HG03520 (cell line): ENCODE data around the gene DIDO1.
"Not testable (repeated sequence)": the region's sequence is repeated elsewhere in the genome, so short reads cannot be mapped to it uniquely, and the experiment has no call there.

Source experiments
- ATAC-seq: cut with Tn5 transposase; IDR thresholded peaks from one replicate; pipeline ENCODE4 v1.9.1; 2021; ENCODE audit warnings: mild to moderate bottlenecking, moderate library complexity; ENCODE audit not compliant: unreplicated experiment

Gene DIDO1

DNA sequence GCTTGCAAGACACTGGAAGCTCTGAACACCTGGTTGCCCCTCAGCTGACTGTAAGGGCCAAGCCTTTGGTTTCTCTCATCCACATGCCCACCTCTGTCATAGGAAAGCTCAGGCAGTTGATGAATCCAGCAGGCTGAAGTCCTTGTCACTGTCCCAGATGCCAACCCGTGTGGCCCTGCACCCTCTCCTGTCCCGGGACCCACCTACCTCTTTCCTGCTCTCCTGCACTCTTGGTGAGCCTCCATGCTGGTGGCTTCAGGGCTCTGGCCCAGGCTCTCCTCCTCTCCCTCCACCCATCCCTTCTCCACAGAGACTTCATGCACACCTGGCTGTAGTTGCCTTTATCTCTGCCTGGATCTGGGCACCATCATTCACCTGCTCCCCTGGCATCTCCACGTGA is 7.7 kb upstream of the DIDO1 start:
- ATAC-seq = no peak

DNA sequence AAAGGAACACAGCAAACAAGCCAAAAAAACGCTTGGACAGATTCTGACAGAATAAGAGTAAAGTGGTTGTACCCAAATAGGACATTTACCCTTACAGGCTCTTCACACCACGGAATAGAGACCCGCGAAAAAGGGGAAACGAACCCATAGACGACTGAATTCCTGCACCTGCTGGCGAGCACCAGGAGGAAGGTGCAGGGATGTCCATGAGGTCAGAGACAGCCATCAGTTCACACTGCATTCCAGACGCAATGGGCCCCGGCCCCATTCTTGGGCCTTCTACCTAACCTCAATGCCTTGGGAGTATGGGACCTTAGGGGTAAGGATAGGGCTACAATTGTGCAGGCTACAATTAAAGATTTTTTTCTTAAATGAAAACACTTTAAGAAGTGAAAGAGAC is 5.2 kb upstream of the DIDO1 start:
- ATAC-seq = no peak

DNA sequence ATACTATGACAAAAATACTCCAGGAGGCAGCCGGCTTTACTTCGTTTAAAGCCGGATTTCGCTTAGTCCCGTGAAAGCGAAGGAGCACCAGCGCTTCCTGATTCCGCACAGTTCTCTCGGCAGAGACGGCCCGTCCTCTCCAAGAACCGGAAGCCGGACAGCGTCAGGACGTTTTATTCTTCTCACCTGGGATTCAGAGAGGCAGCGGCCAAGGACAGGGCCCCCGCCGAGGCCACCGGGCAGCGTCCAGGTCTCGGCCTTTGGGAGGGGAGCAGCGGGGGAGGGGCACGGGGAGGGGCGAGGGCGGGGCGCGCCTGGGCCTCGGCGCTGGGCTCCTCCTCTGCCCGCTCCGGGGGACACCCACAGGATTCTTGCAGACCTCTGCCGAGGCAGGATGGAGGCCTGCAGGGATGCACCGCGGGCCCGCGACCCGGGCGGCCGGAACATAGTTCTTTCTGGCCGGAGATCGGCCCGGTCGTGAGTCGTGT is 2.8 kb upstream of the DIDO1 start:
- no peak for ATAC-seq

DNA sequence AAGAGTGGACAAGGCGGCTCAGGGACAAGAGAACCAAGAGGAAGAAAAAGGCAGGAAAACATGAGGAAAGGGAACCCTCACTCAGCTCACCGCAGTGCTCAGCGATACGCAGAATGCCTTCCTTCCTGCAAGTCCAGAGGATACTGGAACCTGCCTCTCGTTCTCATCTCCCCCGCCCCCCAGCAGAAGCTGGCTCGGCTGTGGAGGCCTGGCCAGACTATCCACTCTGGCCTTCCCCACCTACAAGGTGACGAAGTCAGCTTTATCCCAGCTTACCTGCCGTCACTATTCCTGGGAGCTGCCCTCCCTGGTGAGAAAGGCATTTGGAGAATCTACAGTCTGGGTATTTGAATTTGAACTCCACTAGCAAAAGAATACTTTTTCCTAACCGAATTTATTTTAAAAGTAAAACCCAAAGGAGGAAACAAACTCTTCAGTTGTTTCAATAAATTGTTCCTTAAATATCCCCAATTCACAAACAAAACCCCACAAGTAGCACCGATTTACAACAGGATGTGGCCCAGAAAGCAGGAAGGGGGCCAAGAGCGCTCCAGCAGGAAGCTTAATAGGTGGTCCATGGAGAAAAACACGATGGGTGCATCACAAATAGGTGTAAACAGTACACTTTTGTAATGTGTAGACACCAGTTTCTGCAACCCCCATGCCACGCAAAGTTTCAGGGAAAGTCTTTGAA is 2.1 kb upstream of the DIDO1 start:
- ATAC-seq = no peak

DNA sequence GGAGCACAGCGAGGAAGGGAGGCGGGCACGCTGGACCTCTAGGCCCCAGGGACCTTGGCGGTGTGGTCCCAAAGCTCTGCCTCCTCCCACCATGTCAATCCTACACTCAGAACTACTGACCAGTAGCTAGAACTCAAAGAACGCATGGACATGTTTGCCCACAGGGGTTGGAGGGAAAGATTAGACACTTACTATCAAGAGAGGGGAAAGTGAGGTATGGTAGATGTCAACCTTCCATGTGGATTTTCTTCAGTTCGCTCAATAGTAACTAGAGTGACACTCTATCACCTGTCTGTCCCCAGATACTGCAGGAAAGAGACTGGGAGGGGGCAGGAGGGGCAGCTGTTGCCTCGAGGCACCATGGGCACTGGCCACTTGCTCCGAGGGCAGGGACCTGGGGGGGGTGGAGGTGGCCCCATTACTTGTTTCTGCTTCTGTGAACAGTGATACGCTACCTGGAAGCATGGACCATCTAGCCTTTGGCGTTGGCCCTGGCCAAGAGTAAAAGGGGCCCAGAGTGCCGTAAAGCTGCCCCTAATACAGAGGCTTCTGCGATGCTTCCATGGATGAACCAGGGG is 912 bp upstream of the DIDO1 start:
- ATAC-seq = no peak

DNA sequence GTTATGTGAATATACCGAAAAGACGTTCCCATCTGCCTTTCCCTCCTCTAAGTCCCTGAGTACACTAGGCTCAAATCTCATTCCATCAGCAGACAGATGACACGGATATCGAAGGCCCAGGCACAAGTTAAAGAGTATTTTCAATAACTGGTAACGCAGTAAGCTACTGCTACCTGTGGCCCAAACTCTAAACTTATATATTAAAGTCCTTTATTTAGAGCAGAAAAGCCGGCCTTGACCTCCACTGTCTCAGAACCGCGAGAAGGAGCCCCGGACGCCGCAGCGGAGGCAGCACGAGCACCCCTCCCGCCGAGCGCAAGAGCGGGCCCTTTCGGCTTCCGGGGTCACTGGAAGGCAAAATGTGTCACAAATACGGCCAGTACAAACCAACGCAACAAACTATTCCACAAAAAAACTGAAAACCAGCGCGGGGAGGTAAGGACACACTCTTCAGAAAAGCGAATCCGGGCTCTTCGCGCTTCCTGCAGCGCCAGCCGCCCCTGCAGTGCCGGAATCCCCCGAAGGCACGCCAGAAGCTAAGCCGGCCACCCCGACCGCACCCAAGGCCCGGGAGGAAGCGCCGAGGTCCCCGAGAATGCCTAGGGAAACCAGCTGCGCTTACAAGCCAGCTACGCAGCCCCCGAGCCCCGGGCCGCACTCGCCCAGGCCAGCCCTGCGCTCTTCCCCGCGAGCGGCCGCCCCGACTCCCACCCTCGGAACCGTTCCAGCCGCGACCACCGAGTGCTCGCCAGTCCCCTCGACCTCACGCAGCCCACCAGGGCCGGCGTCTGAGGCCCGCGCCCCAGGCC is 681 bp downstream of the DIDO1 start:
- peak; percentile 5 for ATAC-seq

DNA sequence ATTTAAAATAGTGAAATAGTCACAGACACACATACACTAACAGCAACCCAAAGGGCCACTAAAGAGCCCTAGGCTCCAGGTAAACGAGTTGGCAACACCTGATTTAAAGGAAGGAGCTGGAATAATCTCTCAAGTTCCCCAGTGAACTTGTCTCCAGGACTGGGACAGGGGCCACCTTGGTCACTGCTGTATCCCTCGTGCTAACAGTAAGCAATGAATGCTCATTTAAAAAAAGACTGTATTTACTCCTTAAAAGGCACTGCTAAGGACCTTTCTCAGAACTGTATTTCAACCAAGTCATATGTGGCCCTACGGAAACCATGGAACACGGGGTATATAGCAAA is 1.3 kb downstream of the DIDO1 start:
- ATAC-seq = no peak

DNA sequence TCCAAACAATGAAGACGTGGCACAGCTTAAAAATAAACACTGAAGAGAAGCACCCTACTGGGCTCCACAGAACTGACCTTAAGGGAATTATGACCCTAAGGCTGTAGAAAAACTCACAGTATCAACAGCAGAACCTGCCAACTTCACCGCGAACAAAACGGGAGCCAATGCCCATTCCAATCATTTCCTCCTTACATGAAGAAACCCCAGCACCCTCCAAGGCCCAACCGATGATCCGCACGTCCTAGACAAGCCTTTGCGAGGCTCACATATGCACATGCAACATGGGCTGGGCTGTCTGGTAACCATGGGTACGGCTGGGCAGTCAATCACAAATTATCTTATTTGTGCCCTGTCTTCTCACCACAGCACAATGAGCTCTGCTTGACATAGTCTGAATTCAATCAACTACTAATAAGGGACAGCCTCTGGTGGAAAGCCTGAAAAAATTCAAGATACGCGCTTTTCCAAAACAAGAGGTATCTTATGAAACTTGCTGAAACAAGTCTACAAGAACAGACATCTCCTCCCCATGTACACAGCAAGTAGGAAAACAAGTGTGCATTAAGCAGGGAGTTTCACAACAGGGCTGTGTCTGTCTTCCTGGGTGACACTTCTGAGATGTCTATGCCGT is 1.7 kb downstream of the DIDO1 start:
- no peak for ATAC-seq

DNA sequence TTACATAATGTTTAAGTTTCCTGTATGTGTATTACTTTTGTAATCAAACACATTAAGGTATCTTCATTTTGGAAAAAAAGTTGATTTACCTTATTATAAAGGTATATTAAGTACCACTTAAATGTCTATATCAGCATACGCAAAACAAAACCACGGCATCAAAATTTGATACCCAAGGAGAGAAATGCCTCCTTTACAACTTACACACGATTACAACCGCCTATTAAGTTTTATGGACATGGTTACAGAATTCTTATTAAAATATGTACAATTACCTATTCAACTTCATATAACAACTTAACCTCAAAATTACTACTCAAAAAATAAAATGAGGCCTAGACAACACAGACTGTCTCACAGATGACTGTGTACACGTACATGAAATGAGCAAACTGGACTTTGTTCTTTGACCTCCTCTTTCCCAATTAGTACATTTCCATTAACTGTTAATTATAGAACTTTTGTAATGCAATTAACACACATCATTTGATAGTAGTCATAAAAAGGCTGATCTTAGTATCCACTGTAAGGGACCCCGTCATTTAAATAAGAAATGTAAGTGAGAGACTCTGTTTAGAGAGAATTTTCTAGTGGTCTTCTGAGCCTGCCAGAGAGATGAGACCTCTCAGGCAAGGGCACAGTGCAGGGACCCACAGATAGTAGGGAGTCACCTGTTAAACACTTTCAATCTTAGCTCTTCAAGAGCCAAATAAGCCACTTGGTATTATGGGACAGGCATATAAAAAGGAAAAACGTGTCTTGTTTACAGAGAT is 2.5 kb downstream of the DIDO1 start:
- ATAC-seq = no peak

DNA sequence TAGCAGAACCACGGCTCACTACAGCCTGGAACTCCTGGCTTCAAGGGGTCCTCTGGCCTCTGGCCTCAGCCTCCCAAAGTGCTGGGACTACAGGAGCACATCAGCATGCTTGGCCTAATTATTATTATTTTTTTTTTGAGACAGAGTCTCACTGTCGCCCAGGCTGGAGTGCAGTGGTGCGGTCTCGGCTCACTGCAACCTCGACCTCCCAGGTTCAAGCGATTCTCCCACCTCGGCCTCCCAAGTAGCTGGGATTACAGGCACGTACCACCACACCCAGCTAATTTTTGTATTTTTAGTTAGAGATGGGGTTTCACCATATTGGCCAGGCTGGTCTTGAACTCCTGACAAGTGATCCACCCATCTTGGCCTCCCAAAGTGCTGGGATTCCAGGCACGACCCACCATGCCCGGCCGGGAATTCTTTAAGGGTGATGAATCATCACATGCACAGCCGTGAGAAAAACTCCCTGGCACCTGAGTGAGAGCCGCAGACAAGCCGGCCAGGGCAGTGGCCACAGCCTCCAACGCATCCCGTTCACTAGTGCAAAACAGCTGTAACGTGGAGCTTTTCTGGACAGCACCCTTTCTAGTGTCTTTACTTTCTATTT is 3.1 kb downstream of the DIDO1 start:
- not testable (repeated sequence) for ATAC-seq

DNA sequence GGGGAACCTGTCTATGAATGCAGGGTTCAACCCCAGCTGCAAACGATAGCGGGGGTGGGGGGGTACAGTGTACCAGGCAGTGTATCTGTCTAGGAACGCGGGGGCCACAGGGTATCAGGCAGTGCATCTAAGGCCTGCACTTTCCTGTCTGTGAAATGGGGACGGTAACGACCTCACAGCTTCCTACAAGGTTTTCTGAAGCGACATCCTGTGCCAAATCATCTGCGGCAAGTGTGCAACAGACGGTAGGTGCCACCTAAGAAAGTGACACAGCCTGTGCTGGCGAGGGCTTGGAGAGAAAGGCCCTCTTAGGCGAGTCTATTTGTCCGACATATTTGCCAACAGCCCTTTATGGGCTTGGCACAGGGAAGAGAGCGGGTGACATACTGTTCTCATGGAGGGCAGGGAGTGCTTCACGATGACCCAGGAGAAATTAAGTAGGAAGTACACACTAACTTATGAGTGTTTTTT is 3.8 kb downstream of the DIDO1 start:
- no peak for ATAC-seq

DNA sequence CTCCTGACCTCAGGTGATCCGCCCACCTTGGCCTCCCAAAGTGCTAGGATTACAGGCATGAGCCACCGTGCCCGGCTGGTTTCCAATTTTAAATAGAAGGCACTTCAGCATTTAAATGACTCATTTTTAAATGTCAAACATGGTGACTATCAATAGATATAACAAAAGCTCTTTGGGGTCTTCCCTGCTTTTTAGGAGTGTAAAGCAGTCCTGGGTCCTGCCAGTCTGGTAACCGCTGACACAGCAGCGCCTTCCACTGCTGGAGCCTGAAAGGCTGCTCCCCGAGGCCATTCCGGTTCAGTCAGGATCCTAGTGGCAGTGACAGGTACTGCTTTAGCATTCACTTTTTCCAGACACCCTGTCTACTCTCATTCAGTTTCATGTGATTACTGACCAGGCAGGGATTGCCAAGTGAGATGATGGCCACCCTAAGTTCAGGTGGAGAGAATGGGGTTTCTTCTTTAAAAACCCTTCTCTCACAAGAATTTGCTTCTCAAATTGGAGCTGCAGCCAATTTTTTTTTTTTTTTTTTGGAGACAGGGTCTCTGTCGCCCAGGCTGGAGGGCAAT is 5.1 kb downstream of the DIDO1 start:
- no peak for ATAC-seq

DNA sequence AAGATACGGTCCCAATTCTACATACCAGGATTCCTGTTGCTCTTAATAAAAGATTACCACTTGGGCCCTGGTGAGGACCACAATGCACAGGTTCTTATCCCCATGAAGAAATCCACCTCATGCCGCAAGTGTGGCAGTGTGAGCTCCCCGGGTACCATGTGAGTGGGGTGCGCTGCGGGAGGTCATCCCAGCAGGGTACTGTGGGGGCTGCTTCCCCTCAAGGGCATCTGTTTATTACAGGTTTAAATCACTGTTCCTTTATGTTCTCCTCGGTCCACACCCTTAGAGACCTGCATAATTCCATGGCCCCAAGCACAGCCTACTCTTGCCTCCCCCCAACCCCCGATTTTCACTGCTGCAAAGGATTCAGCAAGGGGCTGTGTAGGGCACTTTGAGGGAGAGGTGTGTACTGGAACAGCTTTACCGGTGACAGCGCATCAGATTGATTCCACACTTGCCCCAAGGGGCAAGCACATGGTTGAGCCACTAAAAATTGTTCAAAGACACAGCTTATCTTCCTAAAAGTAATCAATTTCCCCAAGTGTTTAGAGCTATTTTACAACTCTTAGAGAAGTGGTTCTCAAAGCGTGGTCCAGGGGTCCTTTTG is 6.2 kb downstream of the DIDO1 start:
- no peak for ATAC-seq

DNA sequence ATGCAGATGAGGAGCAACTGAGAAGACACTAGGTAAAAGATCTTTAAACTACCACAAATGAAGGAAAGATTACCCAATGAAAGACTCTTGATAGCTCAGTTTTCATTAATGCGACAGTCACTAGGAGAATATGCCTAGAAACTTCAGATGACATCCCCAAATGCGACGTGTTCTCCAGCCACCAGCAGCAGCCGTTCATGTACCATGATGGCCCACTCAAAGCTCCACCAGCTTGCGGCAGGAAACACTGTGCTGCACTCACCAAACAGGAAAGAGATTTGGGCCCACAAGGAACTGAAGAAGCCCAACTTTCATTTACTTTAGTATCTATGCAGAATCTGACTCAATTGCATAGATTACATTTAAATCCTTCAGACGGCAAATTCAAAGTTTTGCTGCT is 7.5 kb downstream of the DIDO1 start:
- ATAC-seq = no peak

DNA sequence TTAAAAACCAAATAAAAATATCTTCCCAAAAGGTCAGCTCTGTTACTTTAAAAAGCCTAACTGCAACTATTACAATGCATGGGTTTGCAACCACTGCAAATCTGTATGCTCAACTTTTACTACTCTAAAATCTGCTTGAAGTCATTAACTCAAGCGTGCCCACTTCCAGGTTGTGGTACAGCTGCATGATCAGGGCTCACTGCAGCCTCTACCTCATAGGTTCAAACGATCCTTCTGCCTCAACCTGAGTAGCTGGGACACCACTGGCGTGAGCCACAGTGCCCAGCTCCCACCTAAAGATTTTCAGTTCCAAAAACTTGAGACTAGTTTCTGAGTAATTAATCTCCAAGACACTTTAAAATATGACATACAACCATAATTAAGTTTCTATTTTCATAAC is 8.2 kb downstream of the DIDO1 start:
- ATAC-seq = no peak

DNA sequence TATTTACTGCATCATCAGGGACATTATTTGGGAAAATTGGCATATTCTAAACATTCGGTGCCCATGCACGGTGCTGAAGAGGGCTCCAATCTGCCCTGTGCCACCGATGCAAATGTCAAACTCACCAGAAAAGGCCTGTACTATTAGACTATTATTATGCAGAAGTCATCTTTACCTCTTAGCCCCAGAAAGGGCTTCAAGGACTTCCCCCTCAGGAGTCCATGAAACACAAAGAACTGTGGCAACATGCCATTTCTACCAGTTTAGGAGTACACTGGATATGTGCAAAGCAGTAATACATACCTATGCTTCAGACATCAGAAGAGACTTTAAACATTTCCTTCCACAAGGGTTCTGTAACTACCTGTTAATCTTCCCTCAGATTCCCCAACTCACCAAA is 8.6 kb downstream of the DIDO1 start:
- no peak for ATAC-seq

DNA sequence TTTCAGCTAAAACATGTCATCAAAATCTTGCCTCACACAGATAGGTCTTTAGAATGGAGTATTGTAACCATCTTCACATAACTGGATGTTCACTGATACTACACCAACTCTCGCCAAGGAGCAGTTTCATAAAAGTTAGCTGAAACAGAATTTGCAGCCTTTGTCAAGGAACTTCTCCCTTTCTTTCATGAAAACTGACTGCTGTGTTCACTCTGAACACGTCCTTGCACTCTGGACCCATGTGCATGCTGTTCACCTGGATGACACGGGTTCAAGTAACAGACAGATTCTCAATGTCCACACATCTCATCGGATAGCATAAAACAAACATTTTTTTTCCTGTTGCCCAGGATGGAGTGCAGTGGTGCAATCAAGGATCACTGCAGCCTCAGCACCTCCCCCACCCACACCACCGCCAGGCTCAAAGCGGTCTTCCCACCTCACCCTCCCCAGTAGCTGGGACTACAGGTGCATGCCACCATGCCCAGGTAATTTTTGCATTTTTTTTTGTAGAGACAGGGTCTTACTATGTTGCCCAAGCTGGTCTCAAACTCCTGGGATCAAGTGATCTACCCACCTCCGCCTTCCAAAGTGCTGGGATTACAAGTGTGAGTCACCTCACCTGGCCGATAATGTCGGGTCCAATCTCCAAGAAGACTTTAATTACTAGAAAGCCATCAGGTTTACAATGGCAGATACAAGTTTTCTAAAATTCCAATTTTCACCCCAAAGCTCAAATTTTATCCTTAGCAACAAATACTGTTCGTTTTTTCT is 9.4 kb downstream of the DIDO1 start:
- no peak for ATAC-seq

DNA sequence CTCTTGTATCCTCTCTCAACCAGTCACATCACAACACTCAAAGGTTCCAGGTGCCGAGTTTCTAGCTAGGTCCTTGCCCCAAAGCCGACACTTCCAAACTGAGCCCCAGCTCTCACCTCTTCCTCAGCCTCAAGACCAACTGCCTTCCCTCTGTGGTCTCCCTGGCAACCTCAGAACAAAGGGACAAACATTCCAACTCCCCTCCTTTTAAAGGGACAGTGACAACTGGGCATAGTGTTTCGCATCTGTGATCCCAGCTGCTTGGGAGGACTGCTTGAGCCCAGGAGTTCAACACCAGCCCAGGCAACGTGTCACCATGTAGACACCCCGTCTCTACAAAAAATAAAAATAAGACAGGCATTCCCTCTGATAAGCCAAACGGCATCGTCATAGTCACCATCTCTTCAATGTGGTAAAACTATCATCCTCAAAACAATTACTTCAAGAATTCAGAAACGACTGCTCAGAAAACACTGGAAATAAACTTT is 11.3 kb downstream of the DIDO1 start:
- no peak for ATAC-seq

DNA sequence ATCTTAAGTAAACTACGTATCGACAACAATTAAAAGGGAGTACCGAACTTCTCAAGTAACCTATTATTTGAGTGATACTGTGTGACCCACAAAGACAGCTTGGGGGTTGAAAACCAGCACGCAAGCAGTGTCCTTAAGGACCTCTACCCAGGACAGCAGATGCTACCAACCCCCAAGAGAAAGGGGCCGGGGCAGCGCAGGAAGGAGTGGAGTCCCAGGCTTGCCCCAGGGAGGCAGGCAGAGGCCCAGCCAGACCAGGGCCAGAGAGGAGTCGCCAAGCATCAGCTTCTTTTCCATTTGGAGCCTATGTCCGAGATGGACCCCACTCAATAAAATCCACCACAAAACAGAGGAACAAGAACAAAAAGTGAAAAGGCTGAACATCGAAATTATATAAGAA is 11.9 kb downstream of the DIDO1 start:
- no peak for ATAC-seq
